Mesendoderm (in vitro differentiated cells): ENCODE results near the gene CHST9.

Source experiments
- DNase-seq: peaks from one replicate; pipeline ENCODE4 v3.0.0; 2013
- H2AK5ac ChIP-seq: 2 replicates; pipeline ENCODE4 v1.6.1; 2013; ENCODE audit warnings: low read length, inconsistent platforms
- H2BK120ac ChIP-seq: 2 replicates; pipeline ENCODE4 v1.6.1; 2013; ENCODE audit warnings: low read depth, mild to moderate bottlenecking, low read length, moderate library complexity, mixed read lengths
- H2BK15ac ChIP-seq: replicated peaks from 2 replicates; pipeline ENCODE4 v1.6.1; 2013; ENCODE audit warnings: low read depth, mild to moderate bottlenecking, moderate library complexity
- H2BK5ac ChIP-seq: 2 replicates; pipeline ENCODE4 v1.6.1; 2013; ENCODE audit warnings: low read length, inconsistent platforms
- H3K18ac ChIP-seq: 2 replicates; pipeline ENCODE4 v1.6.1; 2013; ENCODE audit warnings: mild to moderate bottlenecking, low read length, mixed read lengths
- H3K23ac ChIP-seq: one replicate; pipeline ENCODE4 v1.6.1; 2013; ENCODE audit warnings: low read length
- H3K27ac ChIP-seq: 2 replicates; pipeline ENCODE4 v1.5.1; 2013; ENCODE audit warnings: low read depth, mild to moderate bottlenecking, inconsistent platforms, low read length, moderate library complexity
- H3K27me3 ChIP-seq: 2 replicates; pipeline ENCODE4 v1.6.1; 2013; ENCODE audit warnings: low read length, control low read depth, mild to moderate bottlenecking, inconsistent platforms; ENCODE audit not compliant: insufficient read depth, poor library complexity
- H3K36me3 ChIP-seq: 2 replicates; pipeline ENCODE4 v1.6.1; 2013; ENCODE audit warnings: low read length, inconsistent platforms; ENCODE audit not compliant: control insufficient read depth, insufficient read depth
- H3K4ac ChIP-seq: one replicate; pipeline ENCODE4 v1.6.1; 2013; ENCODE audit warnings: low read depth, mild to moderate bottlenecking, low read length, moderate library complexity
- H3K4me1 ChIP-seq: 2 replicates; pipeline ENCODE4 v1.6.1; 2013; ENCODE audit warnings: low read depth, low read length, inconsistent platforms; ENCODE audit not compliant: control insufficient read depth
- H3K4me2 ChIP-seq: 2 replicates; pipeline ENCODE4 v1.6.1; 2013; ENCODE audit warnings: low read length
- H3K4me3 ChIP-seq: 2 replicates; pipeline ENCODE4 v1.5.1; 2013; ENCODE audit warnings: mild to moderate bottlenecking, low read length
- H3K56ac ChIP-seq: one replicate; pipeline ENCODE4 v1.6.1; 2013; ENCODE audit warnings: low read length
- H3K79me1 ChIP-seq: 2 replicates; pipeline ENCODE4 v1.6.1; 2013; ENCODE audit warnings: low read length, inconsistent platforms
- H3K79me2 ChIP-seq: 2 replicates; pipeline ENCODE4 v1.6.1; 2013; ENCODE audit warnings: mild to moderate bottlenecking, low read length; ENCODE audit not compliant: control insufficient read depth, insufficient read depth
- H3K9ac ChIP-seq: 2 replicates; pipeline ENCODE4 v1.6.1; 2013; ENCODE audit warnings: low read length, inconsistent platforms
- H4K5ac ChIP-seq: one replicate; pipeline ENCODE4 v1.6.1; 2013; ENCODE audit warnings: low read length
- H4K8ac ChIP-seq: one replicate; pipeline ENCODE4 v1.6.1; 2013; ENCODE audit warnings: low read depth, mild to moderate bottlenecking, control low read depth, low read length, moderate library complexity
- WGBS: extraction: QIAGEN DNeasy Blood & Tissue Kit; methylation state at CpG from one replicate; pipeline ENCODE4 v1.1.7; 2013; ENCODE audit warnings: low lambda C conversion rate, missing lambda C conversion rate; ENCODE audit not compliant: insufficient coverage; ENCODE audit errors: extremely low coverage; 5-methylcytosine and 5-hydroxymethylcytosine counted together

CHST9 gene

GRCh38 chr18:26862084-26862483 is 323.0 kb downstream of the CHST9 start:
- WGBS, result no CpG with 5 or more reads among the region's 5 CpGs
- no peak overlapping the region for H3K56ac ChIP-seq
- H3K4me2 ChIP-seq, result no peak overlapping the region
- H3K4ac ChIP-seq, result no peak overlapping the region
- H3K27me3 ChIP-seq, result no peaks in the 10 kb centered on the region
- H3K18ac ChIP-seq, result no peak overlapping the region
- no peak overlapping the region for H4K8ac ChIP-seq
- no peaks in the 10 kb centered on the region for H3K36me3 ChIP-seq
- H2BK15ac ChIP-seq, result no peak overlapping the region
- H3K4me1 ChIP-seq, result no peaks in the 10 kb centered on the region
- H4K5ac ChIP-seq, result no peak overlapping the region
- no peak overlapping the region for H3K23ac ChIP-seq
- no peak for DNase-seq
- no peak overlapping the region for H3K4me3 ChIP-seq
- H3K79me2 ChIP-seq, result no peaks in the 10 kb centered on the region
- H2BK5ac ChIP-seq, result no peak overlapping the region
- H3K27ac ChIP-seq, result no peak overlapping the region
- no peak overlapping the region for H2BK120ac ChIP-seq
- no peaks in the 10 kb centered on the region for H3K79me1 ChIP-seq
- no peak overlapping the region for H2AK5ac ChIP-seq
- no peak overlapping the region for H3K9ac ChIP-seq
